ENCODE data around the gene PROB1. TPM values are rescaled to one million over a fixed set of nuclear protein-coding genes. Genes with fewer than 3 reads are reported as not detected.
"Not testable (repeated sequence)": the region's sequence is repeated elsewhere in the genome, so short reads cannot be mapped to it uniquely, and the experiment has no call there.

The PROB1 gene
- total RNA-seq, 1 donor from 2014 or later, result 3.0 TPM

- DNase-seq (ENCODE audit: low spot score), result no peak
These were observed 2.6 kb downstream of the PROB1 start for GRCh38 chr5:139392324-139392677.

GRCh38 chr5:139391570-139392323 lies 3.2 kb downstream of the PROB1 start:
- DNase-seq (ENCODE audit: low spot score), result no peak

- DNase-seq (ENCODE audit: low spot score), result no peak
These were observed 4.0 kb downstream of the PROB1 start for GRCh38 chr5:139390639-139391569.

GRCh38 chr5:139389701-139390638 lies 4.9 kb downstream of the PROB1 start, which contains the start of gene MZB1:
Gene MZB1, minus strand, starts transcription at chr5:139389913. Its CDS starts 57 bp downstream, at chr5:139389856.
- DNase-seq (ENCODE audit: low spot score), result no peak

GRCh38 chr5:139388198-139388821 lies 6.6 kb downstream of the PROB1 start:
- DNase-seq (ENCODE audit: low spot score), result peak; percentile 73

GRCh38 chr5:139387611-139388197 lies 7.2 kb downstream of the PROB1 start:
- DNase-seq (ENCODE audit: low spot score), result no peak

- not testable (repeated sequence) for DNase-seq (ENCODE audit: low spot score)
These were observed 7.9 kb downstream of the PROB1 start for GRCh38 chr5:139386956-139387355.

GRCh38 chr5:139386050-139386438 lies 8.9 kb downstream of the PROB1 start:
- no peak for DNase-seq (ENCODE audit: low spot score)

GRCh38 chr5:139385061-139386049 lies 9.5 kb downstream of the PROB1 start:
- no peak for DNase-seq (ENCODE audit: low spot score)

GRCh38 chr5:139384591-139385051 lies 10.3 kb downstream of the PROB1 start:
- DNase-seq (ENCODE audit: low spot score), result no peak

GRCh38 chr5:139383993-139384590 lies 10.8 kb downstream of the PROB1 start:
- no peak for DNase-seq (ENCODE audit: low spot score)

GRCh38 chr5:139383275-139383992 lies 11.5 kb downstream of the PROB1 start, which contains the start of gene SLC23A1:
Gene SLC23A1, minus strand, starts transcription at chr5:139383297. Its CDS starts 44 bp downstream, at chr5:139383253.
- DNase-seq (ENCODE audit: low spot score), result peak; percentile 77

GRCh38 chr5:139382807-139383206 lies 12.1 kb downstream of the PROB1 start:
- no peak for DNase-seq (ENCODE audit: low spot score)

GRCh38 chr5:139381837-139382761 lies 12.8 kb downstream of the PROB1 start:
- DNase-seq (ENCODE audit: low spot score), result no peak

GRCh38 chr5:139379626-139380449 lies 15.1 kb downstream of the PROB1 start:
- no peak for DNase-seq (ENCODE audit: low spot score)

GRCh38 chr5:139378941-139379361 lies 16.0 kb downstream of the PROB1 start:
- no peak for DNase-seq (ENCODE audit: low spot score)
